HCT116 (cell line): Measurements from ENCODE around the gene NRIP2.

Source experiments
- CTCF ChIP-seq, 3 experiments: fragments of 200-600 bp in 1 of 3; sonication (generic) in 1 of 3; IDR thresholded peaks in 2 of 3; conservative IDR thresholded peaks in 1 of 3; 2 replicates each; pipeline ENCODE4 v1.5.1; 2012 to 2017; ENCODE audit warnings: low read depth in 2 of 3, low read length in 2 of 3, antibody characterized with exemption in 1 of 3, borderline replicate concordance in 1 of 3, control low read depth in 1 of 3, mild to moderate bottlenecking in 1 of 3, mixed read lengths in 1 of 3, mixed run types in 1 of 3, moderate library complexity in 1 of 3; ENCODE audit not compliant: insufficient read depth in 1 of 3
- EGR1 ChIP-seq: IDR thresholded peaks from 2 replicates; pipeline ENCODE4 v1.6.1; 2012; ENCODE audit warnings: low read depth
- EZH2 ChIP-seq: fragments of 200-600 bp; sonication (generic); IDR thresholded peaks from 2 replicates; pipeline ENCODE4 v1.6.1; 2017; ENCODE audit warnings: antibody characterized with exemption, mixed run types
- FOSL1 ChIP-seq: IDR thresholded peaks from 2 replicates; pipeline ENCODE4 v1.6.1; 2012; ENCODE audit warnings: low read depth
- MAX ChIP-seq: IDR thresholded peaks from 2 replicates; pipeline ENCODE4 v1.6.1; 2012
- POLR2A ChIP-seq: IDR thresholded peaks from 2 replicates; pipeline ENCODE4 v1.7.0; 2011; ENCODE audit warnings: borderline replicate concordance; ENCODE audit not compliant: insufficient read depth, insufficient read length; ENCODE audit errors: extremely low read depth
- SP1 ChIP-seq: IDR thresholded peaks from 2 replicates; pipeline ENCODE4 v1.6.1; 2012; ENCODE audit warnings: low read depth
- ZBTB33 ChIP-seq: IDR thresholded peaks from 2 replicates; pipeline ENCODE4 v1.6.1; 2011; ENCODE audit warnings: mild to moderate bottlenecking, low read length, moderate library complexity; ENCODE audit not compliant: insufficient replicate concordance; ENCODE audit errors: extremely low read depth

DNA sequence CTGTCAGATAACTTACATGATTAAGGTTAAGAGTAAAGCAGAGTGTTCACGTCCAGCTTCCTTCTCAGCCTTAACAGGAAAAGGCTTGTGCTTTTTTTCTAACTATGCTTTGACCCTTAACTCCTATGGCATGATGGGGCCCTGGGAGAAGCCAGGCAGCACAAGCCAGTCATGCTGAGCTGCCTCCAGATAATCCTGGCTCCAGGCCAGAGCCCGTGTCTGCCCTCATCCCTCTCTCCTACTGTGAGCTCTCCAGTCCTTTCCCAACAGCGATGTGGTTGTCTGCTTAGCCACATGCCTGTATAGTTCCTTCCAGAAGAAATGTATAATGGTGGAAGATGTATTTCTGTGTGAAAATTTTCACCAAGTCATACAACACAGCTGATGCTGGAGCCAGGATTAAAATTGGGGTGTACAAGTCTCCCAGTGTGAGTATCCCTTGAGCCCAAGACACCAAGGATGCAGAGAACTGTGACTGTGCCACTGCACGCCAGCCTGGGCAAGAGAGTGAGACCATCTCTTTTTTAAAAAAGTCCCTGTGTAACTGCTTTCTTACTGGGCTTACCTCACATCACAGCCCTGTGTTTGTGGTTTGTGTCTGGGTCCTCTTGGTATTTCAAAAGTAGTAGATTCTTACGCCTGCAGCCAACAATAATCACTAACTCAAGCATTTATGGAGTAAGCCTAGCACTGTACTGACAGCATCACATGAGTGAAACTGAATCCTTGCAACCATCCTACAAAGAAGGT lies 30.3 kb downstream of the NRIP2 start:
- TF ChIP-seq CTCF (IDR thresholded peaks at IDR 0.05 in 2 of 3, conservative IDR thresholded peaks at IDR 0.05 in 1 of 3; ENCODE audit: borderline replicate concordance in 1 of 3, insufficient read depth in 1 of 3, low read depth in 2 of 3, low read length in 2 of 3) (no peak), EGR1 (no peak), FOSL1 (no peak), SP1 (no peak), POLR2A (no peak), EZH2 (no peak), MAX (no peak), ZBTB33 (no peak)
